Astrocyte of the cerebellum (primary cell): ENCODE results near the gene TET1.

Source experiments
- DNase-seq: peaks from one replicate; pipeline ENCODE4 v3.0.0-alpha.2; 2011; ENCODE audit warnings: low read depth
- H3K4me3 ChIP-seq: 2 replicates; pipeline ENCODE4 v1.5.1; 2011; ENCODE audit warnings: mild to moderate bottlenecking, low read depth, low read length, moderate library complexity
- CTCF ChIP-seq: IDR thresholded peaks from 2 replicates; pipeline ENCODE4 v1.5.1; 2012; ENCODE audit warnings: low read length, low read depth, moderate library complexity, mild to moderate bottlenecking; ENCODE audit errors: missing control alignments
- in situ Hi-C: cut with HindIII; loops from 2 replicates; pipeline ENCODE4 v1.10.0; 2017; ENCODE audit warnings: low sequenced_read_pairs

The TET1 gene

GRCh38 chr10:68564712-68565111 lies 4.6 kb downstream of the TET1 start:
- no peak for TF ChIP-seq CTCF
- H3K4me3 ChIP-seq: no peak overlapping the region
- in situ Hi-C loops: loop anchor here (5.0 to 25.0 kb wide), 2 partner anchors 58 to 173 kb away; no protein-coding TSS in a partner anchor
- no peak for DNase-seq

GRCh38 chr10:68565658-68566057 lies 5.5 kb downstream of the TET1 start:
- TF ChIP-seq CTCF: no peak
- DNase-seq: no peak
- in situ Hi-C loops: loop anchor here (5.0 to 25.0 kb wide), 2 partner anchors 57 to 172 kb away; no protein-coding TSS in a partner anchor
- H3K4me3 ChIP-seq: no peak overlapping the region

- no peak overlapping the region for H3K4me3 ChIP-seq
- DNase-seq: no peak
- TF ChIP-seq CTCF: no peak
- in situ Hi-C loops: loop anchor here (5.0 to 25.0 kb wide), 2 partner anchors 56 to 171 kb away; no protein-coding TSS in a partner anchor
These were observed 6.2 kb downstream of the TET1 start for GRCh38 chr10:68566351-68566750.

GRCh38 chr10:68566955-68567354 lies 6.8 kb downstream of the TET1 start:
- in situ Hi-C loops: loop anchor here (5.0 to 25.0 kb wide), 2 partner anchors 55 to 170 kb away; no protein-coding TSS in a partner anchor
- H3K4me3 ChIP-seq: no peak overlapping the region
- no peak for TF ChIP-seq CTCF
- DNase-seq: no peak

- TF ChIP-seq CTCF: no peak
- no peak overlapping the region for H3K4me3 ChIP-seq
- in situ Hi-C loops: loop anchor here (25.0 kb wide), 1 partner anchor 165 kb away; no protein-coding TSS in a partner anchor
- DNase-seq: no peak
These were observed 12.0 kb downstream of the TET1 start for GRCh38 chr10:68572151-68572550.

- DNase-seq: no peak
- no peak for TF ChIP-seq CTCF
- H3K4me3 ChIP-seq: no peak overlapping the region
- in situ Hi-C loops: loop anchor here (25.0 kb wide), 1 partner anchor 163 kb away; no protein-coding TSS in a partner anchor
These were observed 13.9 kb downstream of the TET1 start for GRCh38 chr10:68574051-68574450.
